HCT116 (cell line): ENCODE measurements around the gene SH3TC2. TPM values are rescaled to one million over a fixed set of nuclear protein-coding genes. Genes with fewer than 3 reads are reported as not detected.

Experiments used
- ATAC-seq: fragments of 200-7000 bp; cut with Tn5 transposase; 2 replicates; pipeline ENCODE4 v1.9.1; 2020; ENCODE audit warnings: mild to moderate bottlenecking, moderate library complexity
- BruUV-seq: library from RNA; stranded (reverse); fragments of 400-500 nt; replicated peaks from 2 replicates; lab custom pipeline; 2021; lab: Mats Ljungman, UMichigan
- CTCF ChIA-PET: fragments of 300-600 bp; sonication (Branson Sonifier 250); formaldehyde crosslinking; loops from one replicate; lab custom pipeline; 2021; ENCODE audit warnings: antibody characterized with exemption; lab: Charles Lee
- POLR2A ChIA-PET: fragments of 300-600, 350-600 bp; sonication (Branson Sonifier 250); formaldehyde crosslinking; loops from one replicate; lab custom pipeline; 2021; ENCODE audit warnings: antibody characterized with exemption; lab: Charles Lee
- RAD21 ChIA-PET, 2 experiments: fragments of 300-600 bp; sonication (Branson Sonifier 250); formaldehyde crosslinking; loops; one replicate each; lab custom pipeline; 2023; ENCODE audit warnings: low total read pairs in 2 of 2; ENCODE audit not compliant: uncharacterized antibody in 2 of 2, unreplicated experiment in 2 of 2, low non-redundant PET in 1 of 2; lab: Charles Lee
- DNase-seq: peaks from one replicate; pipeline ENCODE4 v3.0.0-alpha.2; 2010; ENCODE audit warnings: low read depth, low spot score
- H2AFZ ChIP-seq: fragments of 200-600 bp; shearing (Covaris generic), sonication (generic); 2 replicates; pipeline ENCODE4 v1.6.1; 2017; ENCODE audit warnings: low read depth, mixed run types, mixed read lengths, antibody characterized with exemption, low read length; ENCODE audit not compliant: poor library complexity, severe bottlenecking
- H3K27ac ChIP-seq: 2 replicates; pipeline ENCODE4 v1.5.1; 2012; ENCODE audit warnings: low read depth, low read length
- H3K27me3 ChIP-seq: fragments of 200-600 bp; sonication (generic); 2 replicates; pipeline ENCODE4 v1.6.1; 2016; ENCODE audit warnings: mixed run types, low read length, mixed read lengths; ENCODE audit not compliant: insufficient read depth
- H3K36me3 ChIP-seq, 2 experiments: fragments of 200-500 bp in 1 of 2; fragments of 200-600 bp in 1 of 2; sonication (Bioruptor generic) in 1 of 2; sonication (generic) in 1 of 2; 2 replicates each; pipeline versions ENCODE4 v1.5.1 to v1.6.1; 2014 to 2016; ENCODE audit warnings: low read length in 2 of 2, inconsistent platforms in 1 of 2, mixed read lengths in 1 of 2, mixed run types in 1 of 2; ENCODE audit not compliant: insufficient read depth in 2 of 2, control insufficient read depth in 1 of 2
- H3K4me1 ChIP-seq, 2 experiments: fragments of 200-600 bp in 1 of 2; sonication (generic) in 1 of 2; 2 replicates each; pipeline versions ENCODE4 v1.5.1 to v1.6.1; 2012 to 2017; ENCODE audit warnings: low read length in 2 of 2, inconsistent platforms in 1 of 2, mild to moderate bottlenecking in 1 of 2, mixed read lengths in 1 of 2, mixed run types in 1 of 2, moderate library complexity in 1 of 2; ENCODE audit not compliant: insufficient read depth in 2 of 2, control insufficient read depth in 1 of 2
- H3K4me2 ChIP-seq: fragments of 200-600 bp; sonication (generic); 2 replicates; pipeline ENCODE4 v1.6.1; 2017; ENCODE audit warnings: mixed run types, low read length, mixed read lengths
- H3K4me3 ChIP-seq, 2 experiments: fragments of 200-600 bp in 1 of 2; sonication (generic) in 1 of 2; replicated peaks in 1 of 2; 2 replicates each; pipeline ENCODE4 v1.5.1; 2011 to 2016; ENCODE audit warnings: low read length in 2 of 2, control low read depth in 1 of 2, low read depth in 1 of 2, mild to moderate bottlenecking in 1 of 2, mixed read lengths in 1 of 2, mixed run types in 1 of 2
- H3K79me2 ChIP-seq: fragments of 200-600 bp; sonication (generic); 2 replicates; pipeline ENCODE4 v1.6.1; 2017; ENCODE audit warnings: mild to moderate bottlenecking, mixed run types, low read length, moderate library complexity, mixed read lengths; ENCODE audit not compliant: insufficient read depth
- H3K9ac ChIP-seq: fragments of 200-600 bp; sonication (generic); 2 replicates; pipeline ENCODE4 v1.6.1; 2016; ENCODE audit warnings: low read length, mixed read lengths
- H3K9me2 ChIP-seq: fragments of 200-600 bp; sonication (generic), shearing (Covaris generic); 2 replicates; pipeline ENCODE4 v1.6.1; 2017; ENCODE audit warnings: mixed run types, mild to moderate bottlenecking, moderate library complexity; ENCODE audit not compliant: insufficient read depth
- H3K9me3 ChIP-seq, 2 experiments: fragments of 200-500 bp in 1 of 2; fragments of 200-600 bp in 1 of 2; sonication (Bioruptor generic) in 1 of 2; sonication (generic) in 1 of 2; 2 replicates each; pipeline ENCODE4 v1.6.1; 2014 to 2017; ENCODE audit warnings: low read length in 2 of 2, mixed read lengths in 2 of 2, inconsistent platforms in 1 of 2, low read depth in 1 of 2, mild to moderate bottlenecking in 1 of 2, mixed run types in 1 of 2, moderate library complexity in 1 of 2; ENCODE audit not compliant: control insufficient read depth in 1 of 2, insufficient read depth in 1 of 2
- H4K20me1 ChIP-seq: fragments of 200-600 bp; sonication (generic), shearing (Covaris generic); 2 replicates; pipeline ENCODE4 v1.6.1; 2017; ENCODE audit warnings: mixed run types, mild to moderate bottlenecking, moderate library complexity; ENCODE audit not compliant: insufficient read depth
- ATF3 ChIP-seq: IDR thresholded peaks from 2 replicates; pipeline ENCODE4 v1.6.1; 2012
- CBX3 ChIP-seq: IDR thresholded peaks from 2 replicates; pipeline ENCODE4 v1.6.1; 2012; ENCODE audit warnings: low read depth
- CEBPB ChIP-seq: IDR thresholded peaks from 2 replicates; pipeline ENCODE4 v1.6.1; 2012; ENCODE audit warnings: low read depth
- CTCF ChIP-seq, 3 experiments: fragments of 200-600 bp in 1 of 3; sonication (generic) in 1 of 3; IDR thresholded peaks in 2 of 3; conservative IDR thresholded peaks in 1 of 3; 2 replicates each; pipeline ENCODE4 v1.5.1; 2012 to 2017; ENCODE audit warnings: low read depth in 2 of 3, low read length in 2 of 3, antibody characterized with exemption in 1 of 3, borderline replicate concordance in 1 of 3, control low read depth in 1 of 3, mild to moderate bottlenecking in 1 of 3, mixed read lengths in 1 of 3, mixed run types in 1 of 3, moderate library complexity in 1 of 3; ENCODE audit not compliant: insufficient read depth in 1 of 3
- EGR1 ChIP-seq: IDR thresholded peaks from 2 replicates; pipeline ENCODE4 v1.6.1; 2012; ENCODE audit warnings: low read depth
- ELF1 ChIP-seq: IDR thresholded peaks from 2 replicates; pipeline ENCODE4 v1.6.1; 2012; ENCODE audit warnings: low read depth, borderline replicate concordance
- EZH2 ChIP-seq: fragments of 200-600 bp; sonication (generic); IDR thresholded peaks from 2 replicates; pipeline ENCODE4 v1.6.1; 2017; ENCODE audit warnings: antibody characterized with exemption, mixed run types
- EZH2phosphoT487 ChIP-seq: fragments of 200-600 bp; IDR thresholded peaks from 2 replicates; pipeline ENCODE4 v1.6.1; 2018; ENCODE audit warnings: antibody characterized with exemption, borderline replicate concordance
- FOSL1 ChIP-seq: IDR thresholded peaks from 2 replicates; pipeline ENCODE4 v1.6.1; 2012; ENCODE audit warnings: low read depth
- JUND ChIP-seq: IDR thresholded peaks from 2 replicates; pipeline ENCODE4 v1.6.1; 2012
- POLR2AphosphoS5 ChIP-seq: IDR thresholded peaks from 2 replicates; pipeline ENCODE4 v1.6.1; 2011; ENCODE audit warnings: mild to moderate bottlenecking, low read depth, low read length, moderate library complexity
- RAD21 ChIP-seq: IDR thresholded peaks from 2 replicates; pipeline ENCODE4 v1.6.1; 2012; ENCODE audit warnings: low read depth, mild to moderate bottlenecking
- REST ChIP-seq: IDR thresholded peaks from 2 replicates; pipeline ENCODE4 v1.6.1; 2012; ENCODE audit warnings: low read depth
- SP1 ChIP-seq: IDR thresholded peaks from 2 replicates; pipeline ENCODE4 v1.6.1; 2012; ENCODE audit warnings: low read depth
- SRF ChIP-seq: IDR thresholded peaks from 2 replicates; pipeline ENCODE4 v1.6.1; 2012; ENCODE audit warnings: low read depth
- YY1 ChIP-seq: IDR thresholded peaks from 2 replicates; pipeline ENCODE4 v1.6.1; 2011; ENCODE audit warnings: low read length, low read depth, moderate library complexity, mild to moderate bottlenecking; ENCODE audit not compliant: insufficient replicate concordance; ENCODE audit errors: extremely low read depth
- ZBTB33 ChIP-seq: IDR thresholded peaks from 2 replicates; pipeline ENCODE4 v1.6.1; 2011; ENCODE audit warnings: mild to moderate bottlenecking, low read length, moderate library complexity; ENCODE audit not compliant: insufficient replicate concordance; ENCODE audit errors: extremely low read depth
- ZFX ChIP-seq: fragments of 450-650 bp; IDR thresholded peaks from 2 replicates; pipeline ENCODE4 v1.6.1; 2017
- ZNF274 ChIP-seq: fragments of 200-500 bp; sonication (Bioruptor generic); IDR thresholded peaks from 2 replicates; pipeline ENCODE4 v1.6.1; 2014; ENCODE audit warnings: mild to moderate bottlenecking, low read depth, low read length, inconsistent platforms
- intact Hi-C: fragments of 100-400 bp; cut with micrococcal nuclease; formaldehyde crosslinking; loops from 2 replicates; pipeline ENCODE4 v1.10.0; 2022
- total RNA-seq: library from RNA; stranded (reverse); gene quantifications from one replicate; pipeline ENCODE4 v1.2.1, GENCODE V29; 2021; ENCODE audit not compliant: unreplicated experiment

SH3TC2 gene
- total RNA-seq, 1 experiment from 2014 or later: 12.8 TPM

GRCh38 chr5:149045089-149045460, 17.8 kb downstream of the SH3TC2 start:
- Histone ChIP-seq H3K27me3 (no peaks in the 10 kb centered on the region), H3K36me3 (no peaks in the 10 kb centered on the region), H4K20me1 (no peaks in the 10 kb centered on the region), H3K9ac (no peak overlapping the region), H3K4me3 (no peak overlapping the region), H2AFZ (no peak overlapping the region), H3K4me1 (no peaks in the 10 kb centered on the region), H3K9me2 (no peaks in the 10 kb centered on the region)
- CTCF ChIA-PET: interaction anchor here (1.0 kb wide), 2 partner anchors 10 to 314 kb away, joined by 3 read pairs; no protein-coding TSS in a partner anchor
- no peak for DNase-seq
- intact Hi-C loops: no loop called here
- no peak for ATAC-seq
- TF ChIP-seq EZH2 (no peak), ZNF274 (no peak), RAD21 (no peak), SP1 (no peak), SRF (no peak), CTCF (IDR thresholded peaks at IDR 0.05 in 2 of 3, conservative IDR thresholded peaks at IDR 0.05 in 1 of 3; ENCODE audit: borderline replicate concordance in 1 of 3, insufficient read depth in 1 of 3, low read depth in 2 of 3, low read length in 2 of 3) (no peak), ELF1 (no peak), EGR1 (no peak), CBX3 (no peak), REST (no peak), ZBTB33 (no peak), EZH2phosphoT487 (no peak), YY1 (no peak), POLR2AphosphoS5 (no peak), FOSL1 (no peak), ATF3 (no peak), JUND (no peak), CEBPB (no peak), ZFX (no peak)
- TF ChIP-seq, all 23 proteins: peak for 0
- H3K27ac ChIP-seq: no peak overlapping the region
- no peak overlapping the region for H3K4me2 ChIP-seq
- no TSS peak for BruUV-seq
- H3K9me3 ChIP-seq: no peaks in the 10 kb centered on the region
- ChIA-PET RAD21 (no interaction called here), POLR2A (interaction anchor here (0.7 kb wide), 1 partner anchor 21 kb away, joined by 3 read pairs; no protein-coding TSS in a partner anchor)
- H3K79me2 ChIP-seq: no peaks in the 10 kb centered on the region
